ENCODE results near the gene IL22. TPM values are rescaled to one million over a fixed set of nuclear protein-coding genes. Genes with fewer than 3 reads are reported as not detected.

IL22 gene
- total RNA-seq, 1 experiment from 2014 or later: not detected

- Histone ChIP-seq H3T11ph (ENCODE audit: low read length) (no peak overlapping the region), H2AK5ac (ENCODE audit: insufficient read length, low read length) (no peak overlapping the region), H3K27me3 (ENCODE audit: insufficient read depth, low read length) (no peaks in the 10 kb centered on the region), H3K14ac (ENCODE audit: insufficient read depth, low read length) (no peak overlapping the region), H2BK20ac (ENCODE audit: low read depth, low read length, poor library complexity, severe bottlenecking) (no peak overlapping the region), H3K23ac (ENCODE audit: insufficient read length, low read depth, low read length) (no peak overlapping the region), H3K18ac (ENCODE audit: insufficient read length, low read depth, low read length) (no peak overlapping the region), H3K23me2 (ENCODE audit: insufficient read length, low read depth, low read length, poor library complexity, severe bottlenecking) (no peaks in the 10 kb centered on the region), H3K79me1 (ENCODE audit: insufficient read depth, low read depth, low read length, poor library complexity, severe bottlenecking) (no peaks in the 10 kb centered on the region), H2AFZ (ENCODE audit: low read length) (no peak overlapping the region), H4K5ac (ENCODE audit: insufficient read length, low read depth, low read length) (no peak overlapping the region), H2BK15ac (ENCODE audit: low read depth, low read length) (no peak overlapping the region), H3K4me2 (ENCODE audit: insufficient read depth, insufficient read length, low read length) (no peak overlapping the region), H3K9me3 (ENCODE audit: control insufficient read depth, low read depth, low read length) (no peaks in the 10 kb centered on the region), H4K20me1 (ENCODE audit: control insufficient read depth, insufficient read depth, insufficient read length) (no peaks in the 10 kb centered on the region), H4K91ac (ENCODE audit: insufficient read length, low read depth, low read length) (no peak overlapping the region), H2BK5ac (ENCODE audit: insufficient read length, low read length) (no peak overlapping the region), H3K4me1 (ENCODE audit: insufficient read depth, low read length) (no peaks in the 10 kb centered on the region), H3K4ac (ENCODE audit: low read depth, low read length) (no peak overlapping the region), H3K56ac (ENCODE audit: insufficient read length, low read depth, low read length) (no peak overlapping the region), H2BK12ac (ENCODE audit: insufficient read length, low read depth, low read length) (no peak overlapping the region), H3K79me2 (ENCODE audit: insufficient read depth, low read length) (no peaks in the 10 kb centered on the region), H3K27ac (ENCODE audit: insufficient read length, low read depth, low read length) (no peak overlapping the region), H3K9ac (ENCODE audit: extremely low read depth, insufficient read length, low read length) (no peak overlapping the region), H4K8ac (replicated peaks; ENCODE audit: insufficient read length, low read depth, low read length) (no peak overlapping the region), H2BK120ac (ENCODE audit: low read depth, low read length, poor library complexity, severe bottlenecking) (no peak overlapping the region)
- H3K9me3 Mint-ChIP-seq: no peaks in the 10 kb centered on the region
- WGBS (ENCODE audit: extremely low coverage, insufficient read length, low lambda C conversion rate): no CpG with 5 or more reads among the region's 3 CpGs
- TF ChIP-seq, protein P1, sequence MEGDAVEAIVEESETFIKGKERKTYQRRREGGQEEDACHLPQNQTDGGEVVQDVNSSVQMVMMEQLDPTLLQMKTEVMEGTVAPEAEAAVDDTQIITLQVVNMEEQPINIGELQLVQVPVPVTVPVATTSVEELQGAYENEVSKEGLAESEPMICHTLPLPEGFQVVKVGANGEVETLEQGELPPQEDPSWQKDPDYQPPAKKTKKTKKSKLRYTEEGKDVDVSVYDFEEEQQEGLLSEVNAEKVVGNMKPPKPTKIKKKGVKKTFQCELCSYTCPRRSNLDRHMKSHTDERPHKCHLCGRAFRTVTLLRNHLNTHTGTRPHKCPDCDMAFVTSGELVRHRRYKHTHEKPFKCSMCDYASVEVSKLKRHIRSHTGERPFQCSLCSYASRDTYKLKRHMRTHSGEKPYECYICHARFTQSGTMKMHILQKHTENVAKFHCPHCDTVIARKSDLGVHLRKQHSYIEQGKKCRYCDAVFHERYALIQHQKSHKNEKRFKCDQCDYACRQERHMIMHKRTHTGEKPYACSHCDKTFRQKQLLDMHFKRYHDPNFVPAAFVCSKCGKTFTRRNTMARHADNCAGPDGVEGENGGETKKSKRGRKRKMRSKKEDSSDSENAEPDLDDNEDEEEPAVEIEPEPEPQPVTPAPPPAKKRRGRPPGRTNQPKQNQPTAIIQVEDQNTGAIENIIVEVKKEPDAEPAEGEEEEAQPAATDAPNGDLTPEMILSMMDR (conservative IDR thresholded peaks at IDR 0.05): no peak
- H3K4me1 Mint-ChIP-seq: no peaks in the 10 kb centered on the region; a peak in 1 of 4 replicates
- no peak overlapping the region for H3K4me3 Mint-ChIP-seq
- no peaks in the 10 kb centered on the region; the same call in 1 of the 2 replicates for H3K27me3 Mint-ChIP-seq (ENCODE audit: low read depth)
- DNase-seq: no peak
- no peak overlapping the region for H3K27ac Mint-ChIP-seq
- no peaks in the 10 kb centered on the region for H3K36me3 Mint-ChIP-seq (ENCODE audit: insufficient read depth in 1 of 3, low read depth in 3 of 3)
Observed at GRCh38 chr12:68270358-68270757, 17.0 kb upstream of the IL22 start.
